Motor neuron (in vitro differentiated cells): ENCODE results near the gene IL17REL. TPM values are rescaled to one million over a fixed set of nuclear protein-coding genes. Genes with fewer than 3 reads are reported as not detected.

ENCODE experiments used
- ATAC-seq, 8 experiments: fragments of 200-7000 bp; cut with Tn5 transposase; replicated peaks in 6 of 8; 2 replicates each; pipeline ENCODE4 v1.8.0; 2021; ENCODE audit warnings: mild to moderate bottlenecking in 8 of 8, moderate library complexity in 8 of 8
- H3K27ac ChIP-seq, 2 donors: fragments of 250-450 bp; sonication (Bioruptor Pico); 2 replicates each; pipeline ENCODE4 v1.9.0; 2021; ENCODE audit warnings: antibody characterized with exemption in 2 of 2, mild to moderate bottlenecking in 2 of 2, moderate library complexity in 1 of 2
- H3K4me1 ChIP-seq, 2 donors: fragments of 250-450 bp; sonication (Bioruptor Pico); replicated peaks in 1 of 2; 2 replicates each; pipeline ENCODE4 v1.6.1; 2021; ENCODE audit warnings: antibody characterized with exemption in 2 of 2, mild to moderate bottlenecking in 2 of 2, moderate library complexity in 1 of 2
- H3K4me3 ChIP-seq, 5 donors: fragments of 250-450 bp; sonication (Bioruptor Pico); 2 replicates each; pipeline ENCODE4 v1.9.0; 2021; ENCODE audit warnings: antibody characterized with exemption in 5 of 5, mild to moderate bottlenecking in 5 of 5, moderate library complexity in 4 of 5
- WGBS, 10 experiments: fragments of 450-650 bp; shearing (Covaris generic); methylation state at CpG; one replicate each; pipeline ENCODE4 v1.0.0; 2022; 5-methylcytosine and 5-hydroxymethylcytosine counted together
- in situ Hi-C, 9 experiments: fragments of 400-800 bp; cut with MboI; loops; one replicate each; pipeline ENCODE4 v1.15.0; 2021; ENCODE audit warnings: low sequenced_read_pairs in 9 of 9, low pct_unique_long_range_greater_than_20kb in 2 of 9; ENCODE audit not compliant: unreplicated experiment in 9 of 9
- total RNA-seq, 8 experiments: library from RNA; unstranded; fragments of 300-600 nt; gene quantifications; 2 replicates each; pipeline versions ENCODE4 v1.2.3 to v1.2.4, GENCODE V29; 2022

The IL17REL gene
- total RNA-seq, 8 experiments from 2014 or later = 0.07 to 0.47 (median 0.20) TPM; not detected in 3

DNA sequence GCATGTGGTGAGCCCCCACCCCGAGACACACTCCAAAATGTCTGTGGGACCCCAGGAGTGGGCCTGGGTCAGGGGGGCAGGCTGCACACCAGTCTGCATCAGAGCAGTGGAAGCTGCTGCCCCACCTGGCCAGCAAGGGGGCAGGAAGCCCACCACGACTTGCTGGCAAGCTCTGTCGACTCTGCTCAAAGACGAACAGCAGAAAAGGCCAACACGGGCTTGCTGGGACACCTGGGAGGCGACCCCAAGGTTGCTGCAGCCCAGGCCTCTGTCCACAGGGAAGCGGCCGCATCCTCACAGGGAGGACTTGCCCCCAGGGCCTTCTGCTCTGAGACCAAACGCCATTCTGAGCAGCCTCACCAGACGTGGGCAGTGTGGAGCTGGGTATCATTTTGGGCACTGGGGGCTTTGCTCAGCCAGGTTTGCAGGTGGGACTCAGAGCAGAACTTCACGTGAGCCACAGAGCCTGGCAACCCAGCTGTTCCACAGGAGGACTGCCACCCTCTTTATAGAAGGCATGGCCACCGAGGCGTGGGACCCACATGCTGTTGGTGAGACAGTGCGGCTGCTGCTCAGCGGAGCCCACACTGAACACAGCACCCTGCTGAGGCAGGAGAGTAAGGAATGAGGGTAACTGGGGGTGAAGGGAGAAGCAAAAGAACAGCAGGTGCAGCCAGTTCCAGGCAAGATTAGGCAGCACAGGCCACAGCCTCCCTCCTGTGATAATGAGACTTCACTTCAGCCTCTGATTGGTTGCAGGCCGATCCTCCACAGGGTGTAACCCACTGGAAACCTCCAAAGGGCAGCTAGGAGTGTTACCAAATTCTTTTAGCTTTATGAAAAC, 11.0 kb downstream of the IL17REL start:
- WGBS, 10 experiments = 40 to 80% (median 68%) methylated on average over 1 to 7 of the region's 16 CpGs; no CpG with 5 or more reads in 2 of the 10 experiments
- in situ Hi-C loops = no loop called here
- no peaks in the 10 kb centered on the region for H3K4me1 ChIP-seq
- no peak for ATAC-seq
- H3K27ac ChIP-seq = no peak overlapping the region
- H3K4me3 ChIP-seq = no peak overlapping the region

DNA sequence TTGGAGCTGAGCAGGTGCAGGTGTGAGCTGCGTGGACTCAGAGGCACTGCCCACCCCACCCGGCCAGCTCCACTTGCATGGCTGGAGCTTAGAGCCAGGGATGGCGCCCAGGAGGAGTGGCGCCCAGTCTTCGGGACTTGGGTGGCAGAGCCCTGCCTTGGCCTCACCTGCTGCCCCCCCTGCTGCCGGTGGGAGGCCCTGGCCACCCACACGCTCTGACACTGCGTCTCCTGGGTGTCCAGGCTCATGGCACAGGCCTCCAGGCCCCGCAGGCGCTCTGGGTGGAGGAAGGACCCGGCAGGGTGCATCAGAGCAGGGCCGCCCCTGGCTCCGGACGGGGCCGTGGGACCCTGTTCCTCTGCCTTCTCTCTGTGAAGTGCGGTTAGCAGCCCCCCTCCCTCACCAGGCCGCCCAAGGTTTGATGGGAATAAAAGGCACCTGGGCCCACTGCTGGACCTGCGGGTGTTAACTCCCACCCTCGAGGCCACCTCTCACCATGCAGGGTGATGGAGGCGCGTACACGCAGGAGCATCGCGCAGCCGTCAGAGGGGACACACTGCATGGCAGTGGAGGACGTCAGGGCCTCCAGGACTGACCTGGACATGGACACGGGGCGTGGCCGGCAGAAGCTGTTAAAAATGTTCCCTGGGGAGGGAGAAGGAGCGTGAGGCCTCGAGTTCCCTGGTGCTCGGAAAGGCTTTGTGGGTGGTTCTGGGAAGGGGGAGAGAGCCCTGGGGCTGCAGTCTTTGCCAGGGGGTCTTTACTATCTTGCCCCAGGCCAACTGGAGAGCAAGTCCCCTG, 11.8 kb downstream of the IL17REL start:
- WGBS, 10 experiments = 45 to 93% (median 84%) methylated on average over 2 to 6 of the region's 32 CpGs; no CpG with 5 or more reads in 7 of the 10 experiments
- in situ Hi-C loops = no loop called here
- no peak overlapping the region for H3K4me3 ChIP-seq
- H3K4me1 ChIP-seq = no peaks in the 10 kb centered on the region
- H3K27ac ChIP-seq = no peak overlapping the region
- no peak for ATAC-seq

DNA sequence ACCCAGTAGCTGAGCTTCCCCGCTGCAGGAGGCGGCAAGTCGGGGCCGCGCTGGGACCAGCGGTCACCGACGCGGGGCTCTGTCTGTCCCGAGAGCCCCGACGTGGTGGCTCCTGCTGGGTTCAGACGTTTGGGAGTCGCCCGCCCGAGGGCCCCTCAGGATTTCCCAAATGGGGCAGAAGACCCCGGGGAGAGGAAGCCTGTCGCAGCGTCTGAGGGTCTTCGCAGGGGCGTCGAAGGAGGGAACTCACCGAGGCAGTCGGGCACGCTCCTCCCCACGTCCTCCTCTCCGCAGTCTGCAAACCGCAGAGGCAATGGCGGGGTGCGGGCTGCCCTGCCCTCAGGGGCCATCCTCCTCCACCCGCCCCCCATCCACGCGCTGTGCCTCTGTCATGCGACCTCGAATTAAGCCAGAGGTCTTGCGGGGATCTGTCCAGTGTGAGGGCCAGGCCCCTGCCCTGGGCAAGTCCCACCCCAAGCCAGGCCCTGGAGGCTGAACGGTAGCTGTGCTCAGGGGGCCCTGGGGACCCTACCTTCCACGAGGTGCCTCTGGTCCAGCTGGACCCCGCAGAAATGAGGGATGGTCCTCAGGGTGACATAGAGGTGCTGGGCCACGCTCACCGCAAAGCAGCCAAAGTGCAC, 12.5 kb downstream of the IL17REL start:
- Histone ChIP-seq H3K4me1 (no peaks in the 10 kb centered on the region), H3K27ac (no peak overlapping the region), H3K4me3 (peak overlapping the region in 4 of 5 donors; percentile 17 to 38 (median 26))
- in situ Hi-C loops = no loop called here
- ATAC-seq = peak in 1 of 8 experiments; percentile 10
- 0 to 100% (median 20%) methylated on average over 2 to 5 of the region's 41 CpGs; no CpG with 5 or more reads in 5 of the 10 experiments for WGBS, 10 experiments

DNA sequence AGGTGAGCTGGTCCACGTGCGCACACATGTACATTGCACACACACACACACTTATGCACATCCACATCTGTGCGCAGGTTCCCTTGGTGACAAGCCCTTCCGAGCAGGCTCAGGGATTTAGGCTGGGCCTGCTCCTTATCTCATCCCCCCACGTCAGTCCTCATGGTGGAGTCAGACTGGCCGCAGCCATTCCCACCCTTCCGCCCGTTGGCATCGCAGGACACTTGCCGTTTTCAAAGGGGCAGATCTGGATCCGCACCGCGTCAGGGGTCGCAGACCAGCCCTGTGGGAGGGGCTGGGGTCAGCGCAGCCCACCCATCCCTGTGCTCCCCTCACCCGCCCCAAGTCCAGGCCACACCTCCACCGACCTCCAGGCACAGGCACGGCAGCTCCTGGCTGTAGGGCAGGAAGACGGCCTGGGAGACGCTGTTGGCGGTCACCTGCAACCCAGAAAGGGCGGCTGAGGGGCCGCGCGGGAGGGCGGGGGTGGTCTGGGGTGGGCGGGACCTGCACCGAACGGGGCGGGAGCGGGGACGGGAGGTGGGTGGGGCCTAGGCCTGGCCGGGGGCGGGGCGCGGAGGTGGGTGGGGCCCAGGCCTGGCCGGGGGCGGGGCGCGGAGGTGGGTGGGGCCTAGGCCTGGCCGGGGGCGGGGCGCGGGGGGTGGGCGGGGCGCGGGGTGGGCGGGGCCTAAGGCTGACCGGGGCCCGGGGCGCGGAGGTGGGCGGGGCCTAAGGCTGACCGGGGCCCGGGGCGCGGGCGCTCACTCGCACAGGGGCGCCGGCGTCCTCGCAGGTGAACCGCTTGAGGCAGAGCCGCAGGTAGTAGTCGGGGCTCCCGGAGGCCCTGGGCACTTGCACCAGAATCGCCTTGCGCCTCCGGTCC, 13.3 kb downstream of the IL17REL start:
- H3K27ac ChIP-seq = no peak overlapping the region
- H3K4me3 ChIP-seq = peak overlapping the region in 4 of 5 donors; percentile 17 to 38 (median 26)
- 0 to 14% methylated on average over 1 to 5 of the region's 70 CpGs; no CpG with 5 or more reads in 8 of the 10 experiments for WGBS, 10 experiments
- in situ Hi-C loops = no loop called here
- no peaks in the 10 kb centered on the region for H3K4me1 ChIP-seq
- peak in 6 of 8 experiments; percentile 32 to 66 (median 60) for ATAC-seq

DNA sequence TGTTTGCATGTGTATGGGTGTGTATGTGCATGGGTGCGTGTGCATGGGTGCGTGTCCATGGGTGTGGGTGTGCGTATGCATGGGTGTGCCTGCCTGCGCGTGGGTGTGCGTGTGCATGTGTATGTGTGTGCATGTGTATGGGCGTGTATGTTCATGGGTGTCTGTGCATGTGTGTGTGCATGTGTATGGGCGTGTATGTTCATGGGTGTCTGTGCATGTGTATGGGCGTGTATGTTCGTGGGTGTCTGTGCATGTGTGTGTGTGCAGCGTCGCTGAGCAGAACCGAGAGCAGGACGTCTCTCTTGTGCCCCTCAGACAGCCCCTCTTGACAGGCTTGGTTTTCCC, 13.9 kb downstream of the IL17REL start:
- in situ Hi-C loops = no loop called here
- 77 to 100% (median 94%) methylated on average over 1 to 9 of the region's 14 CpGs; no CpG with 5 or more reads in 6 of the 10 experiments for WGBS, 10 experiments
- no peaks in the 10 kb centered on the region for H3K4me1 ChIP-seq
- H3K4me3 ChIP-seq = no peak overlapping the region
- ATAC-seq = peak in 3 of 8 experiments; percentile 5 to 9 (median 6)
- H3K27ac ChIP-seq = no peak overlapping the region

DNA sequence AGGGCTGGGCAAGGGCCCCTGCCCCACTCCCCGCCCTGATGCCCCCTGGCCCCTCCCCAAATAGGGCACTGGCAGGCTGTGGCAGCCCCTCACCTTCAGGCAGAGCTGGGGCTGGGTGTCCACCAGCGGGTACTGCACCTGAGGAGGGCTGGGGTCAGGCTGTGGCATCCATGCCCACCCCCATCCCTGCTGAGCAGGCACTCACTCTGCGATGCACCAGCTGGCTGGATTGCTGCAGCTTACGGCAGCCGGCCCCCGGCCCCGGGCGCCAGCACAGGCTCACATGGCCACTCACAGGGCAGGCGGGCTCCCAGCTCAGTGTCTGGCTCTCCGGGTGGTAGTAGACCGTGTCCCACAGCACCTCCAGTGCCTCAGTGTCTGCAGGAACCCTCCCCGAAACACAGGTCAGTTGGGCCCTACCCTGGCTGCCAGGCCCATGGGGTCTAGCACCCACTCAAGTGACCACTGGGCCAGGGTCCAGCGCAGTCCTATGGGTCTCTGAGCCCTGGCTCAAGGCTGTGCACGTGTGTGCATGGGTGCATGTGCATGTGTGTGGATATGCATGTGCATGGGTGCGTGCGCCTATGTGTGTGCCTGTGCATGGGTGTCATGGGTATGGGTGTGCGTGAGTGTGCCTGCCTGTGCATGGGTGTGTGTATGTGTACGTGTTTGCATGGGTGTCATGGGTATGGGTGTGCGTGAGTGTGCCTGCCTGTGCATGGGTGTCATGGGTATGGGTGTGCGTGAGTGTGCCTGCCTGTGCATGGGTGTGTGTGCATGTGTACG, 14.4 kb downstream of the IL17REL start:
- 60 to 100% (median 100%) methylated on average over 1 to 5 of the region's 21 CpGs; no CpG with 5 or more reads in 5 of the 10 experiments for WGBS, 10 experiments

DNA sequence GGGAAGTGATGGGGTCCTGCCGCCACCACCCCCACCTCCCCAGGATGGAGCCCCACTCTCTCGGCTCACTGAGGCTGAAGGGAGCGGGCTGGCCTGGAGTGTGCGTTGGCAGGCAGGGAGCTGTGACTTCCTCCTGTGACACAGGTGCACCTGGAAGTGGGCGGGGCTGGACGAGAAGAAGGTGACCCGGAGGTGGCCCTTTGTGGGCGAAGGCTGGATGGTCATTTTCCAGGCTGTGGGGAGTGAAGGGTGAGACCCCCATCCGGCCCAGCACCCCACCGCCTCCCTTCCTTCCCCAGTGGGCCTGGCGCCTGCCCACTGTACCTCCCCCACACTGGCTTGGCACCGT, 15.3 kb downstream of the IL17REL start:
- in situ Hi-C loops = no loop called here
- ATAC-seq = no peak
- Histone ChIP-seq H3K4me1 (no peaks in the 10 kb centered on the region), H3K27ac (no peak overlapping the region), H3K4me3 (no peak overlapping the region)
- 20 to 93% (median 54%) methylated on average over 1 to 5 of the region's 12 CpGs; no CpG with 5 or more reads in 7 of the 10 experiments for WGBS, 10 experiments

More for the DNA sequence above, 14.4 kb downstream of the IL17REL start:
- Histone ChIP-seq H3K4me1 (no peaks in the 10 kb centered on the region), H3K27ac (no peak overlapping the region), H3K4me3 (no peak overlapping the region)
- peak in 2 of 8 experiments; percentile 6 to 9 for ATAC-seq
- in situ Hi-C loops = no loop called here

DNA sequence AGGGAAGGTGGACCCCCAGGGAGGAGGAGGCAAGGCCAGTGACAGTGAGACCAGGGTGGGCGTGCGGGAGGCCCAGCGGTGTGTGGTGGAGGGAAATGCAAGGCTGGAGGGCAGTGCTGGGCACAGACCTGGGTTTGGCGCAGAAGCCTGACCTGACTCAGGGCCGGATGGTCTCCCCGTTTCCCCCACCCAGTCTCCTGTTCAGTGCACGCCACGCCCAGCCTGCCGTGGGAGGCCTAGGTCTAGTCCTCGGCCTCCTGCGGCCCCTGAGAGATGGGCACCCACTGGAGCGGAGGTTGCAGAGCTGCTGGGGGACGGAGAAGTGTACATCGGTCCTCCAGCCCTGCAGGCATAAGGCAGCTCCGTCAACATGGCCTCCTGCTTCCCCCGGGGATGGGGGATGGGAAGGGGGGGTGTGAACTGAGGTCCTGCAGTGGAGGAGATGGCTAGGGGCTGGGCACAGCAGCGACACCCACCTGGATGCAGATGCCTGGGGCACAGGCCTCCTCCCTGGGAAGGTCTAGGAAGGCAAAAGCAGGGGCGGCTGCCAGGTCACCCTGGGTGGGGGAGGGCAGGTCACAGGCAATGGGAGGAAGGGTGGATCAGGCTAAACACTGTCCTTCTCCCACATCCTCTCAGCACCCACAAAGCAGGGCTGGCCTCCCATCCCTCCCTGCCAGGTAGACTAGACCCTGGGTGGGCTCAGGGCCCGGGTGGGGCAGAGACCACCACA, 15.9 kb downstream of the IL17REL start:
- no peak for ATAC-seq
- 30% methylated on average over 2 of the region's 19 CpGs; no CpG with 5 or more reads in 9 of the 10 experiments for WGBS, 10 experiments
- Histone ChIP-seq H3K4me3 (no peak overlapping the region), H3K27ac (no peak overlapping the region), H3K4me1 (no peaks in the 10 kb centered on the region)
- in situ Hi-C loops = no loop called here

DNA sequence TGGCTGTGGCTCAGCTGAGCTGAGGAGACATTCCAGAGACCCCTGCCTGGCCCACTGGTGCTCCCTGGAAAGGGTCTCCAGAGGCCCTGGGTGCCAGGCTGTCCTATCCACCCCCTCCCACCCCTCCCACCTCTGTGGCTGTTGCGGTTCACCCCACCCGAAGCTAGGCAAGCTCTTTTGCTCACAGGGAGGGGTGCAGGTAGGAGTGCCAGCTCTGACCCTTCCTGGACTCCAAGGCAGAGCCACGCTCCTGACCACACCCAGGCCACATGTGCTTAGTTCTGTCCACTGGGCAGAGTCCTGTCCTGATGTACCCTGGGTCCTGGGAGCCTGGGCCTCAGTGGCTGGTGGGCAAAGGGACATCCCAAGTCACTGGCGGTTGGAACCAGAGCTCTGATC, 16.4 kb downstream of the IL17REL start:
- no peaks in the 10 kb centered on the region for H3K4me1 ChIP-seq
- no peak overlapping the region for H3K4me3 ChIP-seq
- in situ Hi-C loops = no loop called here
- no peak overlapping the region for H3K27ac ChIP-seq
- peak in 3 of 8 experiments; percentile 62 to 74 (median 62) for ATAC-seq
- 60% methylated on average over 1 of the region's 4 CpGs; no CpG with 5 or more reads in 8 of the 10 experiments for WGBS, 10 experiments

DNA sequence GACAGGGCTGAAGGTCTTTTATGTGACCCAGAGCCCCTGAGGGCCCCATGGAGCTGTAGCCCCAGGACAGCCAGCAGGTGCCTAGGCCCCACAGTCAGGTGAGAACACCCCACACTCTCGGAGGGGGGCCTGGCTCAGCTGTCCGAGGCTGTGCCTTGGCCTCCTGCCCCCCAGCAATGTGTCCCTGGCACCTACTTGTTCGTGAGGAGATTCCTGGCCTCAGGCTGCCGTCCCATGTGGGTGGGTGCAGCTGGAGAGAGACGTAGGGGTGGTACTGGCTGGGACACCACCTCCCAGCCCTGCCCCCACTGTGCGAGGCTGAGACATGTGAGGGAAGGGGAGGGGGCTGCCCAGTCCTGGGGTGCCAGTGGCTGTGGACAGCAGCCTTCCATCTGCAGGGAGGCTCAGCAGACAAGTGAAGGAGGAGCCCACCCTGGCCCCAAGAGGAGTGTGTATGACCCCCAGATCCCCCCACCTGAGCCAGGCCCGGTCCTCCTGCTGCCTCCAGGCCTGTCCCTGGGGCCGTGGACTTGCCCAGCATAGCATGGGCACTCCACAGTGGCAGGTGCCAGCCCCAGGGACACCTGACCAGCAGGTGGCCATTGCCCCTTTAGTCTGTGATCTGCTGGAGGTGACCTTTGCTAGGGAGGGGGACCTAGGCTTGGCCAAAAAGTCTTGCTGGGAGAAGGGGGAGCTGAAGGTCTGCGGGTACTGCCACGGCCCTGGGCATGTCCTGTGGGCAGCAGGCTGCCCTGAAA, 17.0 kb downstream of the IL17REL start:
- no peak overlapping the region for H3K4me3 ChIP-seq
- WGBS, 10 experiments = 29 to 92% (median 40%) methylated on average over 1 to 2 of the region's 10 CpGs; no CpG with 5 or more reads in 7 of the 10 experiments
- in situ Hi-C loops = no loop called here

DNA sequence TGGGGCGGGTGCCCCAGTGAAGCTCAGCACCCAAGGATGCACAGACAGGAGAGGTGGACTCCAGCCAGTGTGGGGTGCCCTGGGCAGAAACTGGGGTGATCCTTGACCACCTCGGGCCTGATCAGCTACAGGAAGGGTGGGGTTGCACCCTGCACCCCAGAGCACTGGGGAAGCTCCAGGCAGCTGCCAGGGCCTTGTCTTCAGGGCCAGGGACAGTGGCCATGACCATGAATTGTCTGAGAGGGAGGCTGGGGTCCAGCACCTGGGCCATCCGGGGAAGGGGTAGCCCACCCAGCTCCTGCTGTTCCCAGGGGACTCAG, 17.6 kb downstream of the IL17REL start:
- in situ Hi-C loops = no loop called here
- ATAC-seq = no peak
- no peaks in the 10 kb centered on the region for H3K4me1 ChIP-seq
- no peak overlapping the region for H3K4me3 ChIP-seq
- WGBS, 10 experiments = no CpG with 5 or more reads among the region's 3 CpGs
- H3K27ac ChIP-seq = no peak overlapping the region

More for the DNA sequence above, 17.0 kb downstream of the IL17REL start:
- ATAC-seq = no peak
- H3K27ac ChIP-seq = no peak overlapping the region
- H3K4me1 ChIP-seq = no peaks in the 10 kb centered on the region
